Epidermal melanocyte (primary cell): Measurements from ENCODE around the gene MACF1.
"Not testable (repeated sequence)": the region's sequence is repeated elsewhere in the genome, so short reads cannot be mapped to it uniquely, and the experiment has no call there.

ENCODE experiments used
- DNase-seq: peaks from one replicate; pipeline ENCODE4 v3.0.0; 2011; ENCODE audit warnings: low spot score; ENCODE audit not compliant: insufficient read length

The MACF1 gene

DNA sequence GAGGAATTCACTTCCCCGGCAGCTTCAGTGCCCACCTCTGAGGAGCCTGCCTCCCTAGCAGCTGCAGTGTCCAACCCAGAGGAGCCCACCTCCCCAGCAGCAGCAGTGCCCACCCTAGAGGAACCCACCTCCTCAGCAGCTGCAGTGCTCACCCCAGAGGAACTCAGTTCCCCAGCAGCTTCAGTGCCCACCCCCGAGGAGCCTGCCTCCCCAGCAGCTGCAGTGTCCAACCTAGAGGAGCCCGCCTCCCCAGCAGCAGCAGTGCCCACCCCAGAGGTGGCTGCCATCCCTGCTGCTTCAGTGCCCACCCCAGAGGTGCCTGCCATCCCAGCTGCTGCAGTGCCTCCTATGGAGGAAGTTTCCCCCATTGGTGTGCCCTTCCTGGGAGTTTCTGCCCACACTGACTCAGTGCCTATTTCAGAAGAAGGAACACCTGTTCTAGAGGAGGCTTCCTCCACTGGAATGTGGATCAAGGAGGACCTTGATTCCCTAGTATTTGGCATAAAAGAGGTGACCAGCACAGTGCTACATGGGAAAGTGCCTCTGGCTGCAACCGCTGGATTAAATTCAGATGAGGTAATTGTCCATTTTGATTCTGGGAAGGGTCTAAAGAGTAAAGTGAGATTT is 209.5 kb downstream of the MACF1 start:
- DNase-seq = no peak

DNA sequence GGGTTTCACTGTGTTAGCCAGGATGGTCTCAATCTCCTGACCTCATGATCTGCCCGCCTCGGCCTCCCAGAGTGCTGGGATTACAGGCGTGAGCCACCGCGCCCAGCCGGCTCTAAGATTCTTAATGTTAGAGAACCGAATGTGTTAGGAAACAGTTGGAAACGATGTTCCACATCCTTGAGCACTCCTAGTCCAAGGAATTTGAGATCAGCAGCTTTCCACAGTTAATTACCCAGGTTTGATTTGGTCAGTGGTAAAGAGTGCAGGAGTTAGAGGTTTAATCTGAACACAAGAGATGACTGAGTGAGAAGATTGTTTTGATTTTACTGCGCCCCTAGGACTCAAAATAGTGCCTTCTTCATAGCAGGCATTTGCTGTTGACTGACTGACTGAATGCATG is 211.1 kb downstream of the MACF1 start:
- no peak for DNase-seq

DNA sequence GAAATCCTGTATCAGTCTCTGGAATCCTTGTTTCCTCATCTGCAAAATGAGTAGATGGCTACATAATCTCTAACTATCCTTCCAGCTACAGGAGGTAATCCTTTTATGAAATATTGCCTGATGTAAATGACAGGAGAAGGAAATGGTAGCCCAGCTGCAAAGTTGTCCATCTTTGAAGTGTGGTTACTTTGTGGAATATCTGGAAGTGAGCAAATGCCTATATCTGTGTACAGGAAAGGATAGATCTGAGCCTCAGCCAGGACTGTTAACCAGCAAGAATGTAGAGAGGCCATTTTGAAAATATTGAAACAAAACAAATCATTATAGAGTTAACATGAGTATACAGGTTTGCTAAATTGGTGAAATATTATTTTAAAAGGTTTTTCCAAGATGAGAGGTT is 212.1 kb downstream of the MACF1 start:
- DNase-seq = no peak

DNA sequence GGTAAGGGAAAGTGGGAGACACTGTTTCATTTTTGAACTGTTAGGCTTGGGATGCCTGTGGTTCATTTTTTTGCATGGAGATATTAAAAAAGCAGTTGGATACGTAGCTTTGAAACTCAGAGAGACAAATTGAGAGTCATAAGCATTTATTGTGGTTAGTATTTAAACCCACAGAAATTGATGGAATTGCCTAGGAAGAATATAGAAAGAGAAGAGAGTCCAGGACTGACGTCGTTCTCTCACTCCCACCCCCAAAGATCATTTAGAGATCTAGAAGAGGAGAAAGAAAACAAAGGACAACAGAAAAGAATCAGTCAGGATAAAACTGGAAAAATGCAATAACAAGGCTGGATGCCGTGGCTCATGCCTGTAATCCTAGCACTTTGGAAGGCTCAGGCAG is 213.7 kb downstream of the MACF1 start:
- DNase-seq = no peak

DNA sequence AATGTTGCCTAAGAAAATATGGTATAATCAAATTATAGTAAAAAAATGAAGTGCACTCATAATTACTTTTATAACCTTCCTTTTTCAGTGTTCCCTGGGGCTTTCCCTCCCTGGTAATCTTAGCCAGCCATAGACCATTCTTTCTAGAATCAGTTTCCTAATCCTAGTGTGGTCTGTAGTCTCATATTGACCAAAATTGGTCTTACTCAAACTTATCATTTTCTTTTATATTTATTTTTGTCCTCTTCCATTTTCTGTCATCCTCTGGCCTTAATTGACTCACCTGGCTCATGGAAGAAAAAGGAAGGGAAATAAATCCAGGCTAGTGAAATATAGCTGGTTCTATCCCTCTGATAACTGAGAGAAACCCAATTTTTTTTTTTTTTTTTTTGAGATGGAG is 216.0 kb downstream of the MACF1 start:
- DNase-seq = no peak

DNA sequence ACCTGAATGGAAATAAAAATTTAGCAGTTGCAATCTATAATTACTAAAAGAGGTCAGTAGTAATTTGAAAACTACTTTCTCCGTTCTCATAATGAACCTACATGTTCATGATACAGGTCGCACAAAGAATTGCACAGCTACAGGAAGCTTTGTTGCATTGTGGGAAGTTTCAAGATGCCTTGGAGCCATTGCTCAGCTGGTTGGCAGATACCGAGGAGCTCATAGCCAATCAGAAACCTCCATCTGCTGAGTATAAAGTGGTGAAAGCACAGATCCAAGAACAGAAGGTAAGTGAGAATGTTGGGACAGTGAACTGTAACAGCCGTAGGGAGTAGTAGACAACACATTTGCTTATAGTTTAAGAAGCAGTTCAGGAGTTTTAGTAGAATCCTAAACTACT is 218.1 kb downstream of the MACF1 start:
- no peak for DNase-seq

DNA sequence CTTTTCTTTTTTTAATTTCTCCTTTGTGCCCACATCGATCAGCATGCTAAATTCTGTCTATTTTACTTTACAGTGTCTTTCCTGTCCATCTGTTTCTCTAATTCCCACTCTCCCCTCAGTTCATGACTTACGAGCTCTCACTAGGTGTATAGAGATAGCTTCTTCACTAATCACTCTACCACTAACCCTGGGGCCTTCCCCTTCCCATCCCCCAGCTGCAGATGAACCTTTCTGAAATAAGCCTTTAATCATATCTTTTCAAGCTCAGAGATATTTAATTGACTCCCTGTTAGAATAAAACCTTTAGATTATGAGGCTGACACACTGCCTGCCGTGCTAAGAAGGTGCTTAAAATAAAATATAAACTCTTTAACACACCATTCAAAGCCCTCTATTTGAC is 220.7 kb downstream of the MACF1 start:
- DNase-seq = no peak

DNA sequence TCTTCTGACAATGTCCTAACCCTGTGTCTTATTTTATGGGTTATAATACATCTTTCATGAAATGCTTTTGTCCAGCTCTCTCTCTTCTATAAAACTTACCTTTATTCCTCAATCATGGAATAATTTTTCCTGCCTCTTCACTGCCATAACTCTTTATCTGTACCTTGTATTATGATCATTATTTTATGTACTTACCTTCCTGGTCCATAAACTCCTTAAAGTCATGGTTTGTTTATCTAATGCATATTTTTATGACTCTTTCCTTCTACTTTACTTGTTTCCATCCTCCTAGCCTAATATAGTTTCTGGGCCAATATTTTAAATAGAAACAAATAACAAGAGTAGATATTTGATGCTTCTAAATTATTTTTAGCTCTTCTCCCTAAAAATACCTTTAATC is 221.1 kb downstream of the MACF1 start:
- no peak for DNase-seq

DNA sequence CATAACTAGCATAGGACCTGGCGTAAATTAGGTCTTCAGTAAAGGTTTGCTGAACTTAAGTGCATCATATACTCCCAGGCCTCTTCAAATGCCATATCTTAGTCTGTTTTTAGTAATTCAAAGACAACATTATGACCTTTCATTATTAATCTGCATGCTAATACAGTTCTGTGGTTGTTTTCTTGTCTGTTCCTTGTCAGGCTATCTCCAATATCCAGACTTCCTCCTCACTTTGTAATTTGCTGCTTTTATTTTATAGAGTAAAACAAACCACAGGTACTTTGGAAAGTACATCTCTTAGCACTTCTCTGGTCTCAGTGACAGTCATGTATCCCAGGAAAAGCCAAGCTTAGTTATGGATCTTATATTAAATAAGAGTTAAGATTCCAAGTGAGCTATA is 221.9 kb downstream of the MACF1 start:
- DNase-seq = no peak

DNA sequence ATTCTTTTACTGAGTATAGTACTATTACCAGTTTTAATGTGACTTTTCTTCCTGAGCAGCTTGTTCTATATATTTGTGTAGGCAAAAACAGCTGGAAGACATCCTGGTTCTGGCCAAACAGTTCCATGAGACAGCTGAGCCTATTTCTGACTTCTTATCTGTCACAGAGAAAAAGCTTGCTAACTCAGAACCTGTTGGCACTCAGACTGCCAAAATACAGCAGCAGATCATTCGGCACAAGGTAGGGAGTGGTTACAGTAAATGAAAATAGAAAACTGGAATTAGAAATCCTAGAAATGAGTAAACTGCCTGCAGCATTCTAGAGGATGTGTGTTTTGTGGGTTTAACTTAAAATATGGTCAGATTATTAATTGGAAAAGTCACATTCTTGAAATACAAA is 222.9 kb downstream of the MACF1 start:
- no peak for DNase-seq

DNA sequence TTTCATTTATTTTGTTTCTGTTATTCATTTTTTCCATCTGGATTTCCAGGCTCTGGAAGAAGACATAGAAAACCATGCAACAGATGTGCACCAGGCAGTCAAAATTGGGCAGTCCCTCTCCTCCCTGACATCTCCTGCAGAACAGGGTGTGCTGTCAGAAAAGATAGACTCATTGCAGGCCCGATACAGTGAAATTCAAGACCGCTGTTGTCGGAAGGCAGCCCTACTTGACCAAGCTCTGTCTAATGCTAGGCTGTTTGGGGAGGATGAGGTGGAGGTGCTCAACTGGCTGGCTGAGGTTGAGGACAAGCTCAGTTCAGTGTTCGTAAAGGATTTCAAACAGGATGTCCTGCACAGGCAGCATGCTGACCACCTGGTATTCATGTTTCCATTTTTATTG is 223.4 kb downstream of the MACF1 start:
- no peak for DNase-seq

DNA sequence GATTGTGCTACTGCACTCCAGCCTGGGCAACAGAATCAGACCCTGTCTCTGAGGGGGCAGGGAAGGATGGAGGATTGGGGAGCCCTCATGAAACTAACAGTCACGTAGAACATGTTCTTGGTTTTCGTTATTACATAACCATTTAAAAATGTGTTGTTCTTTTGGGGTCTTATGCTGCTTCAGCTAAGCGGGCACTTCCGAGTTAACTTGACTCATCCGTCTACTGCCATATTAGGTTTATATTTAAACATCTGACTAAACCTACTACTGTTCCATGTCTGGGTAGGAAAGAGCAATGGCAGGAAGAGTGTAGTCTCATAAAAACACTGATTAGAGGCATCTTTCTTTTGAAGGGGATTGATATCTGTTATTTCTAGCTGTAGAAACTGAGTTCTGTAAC is 227.4 kb downstream of the MACF1 start:
- no peak for DNase-seq

DNA sequence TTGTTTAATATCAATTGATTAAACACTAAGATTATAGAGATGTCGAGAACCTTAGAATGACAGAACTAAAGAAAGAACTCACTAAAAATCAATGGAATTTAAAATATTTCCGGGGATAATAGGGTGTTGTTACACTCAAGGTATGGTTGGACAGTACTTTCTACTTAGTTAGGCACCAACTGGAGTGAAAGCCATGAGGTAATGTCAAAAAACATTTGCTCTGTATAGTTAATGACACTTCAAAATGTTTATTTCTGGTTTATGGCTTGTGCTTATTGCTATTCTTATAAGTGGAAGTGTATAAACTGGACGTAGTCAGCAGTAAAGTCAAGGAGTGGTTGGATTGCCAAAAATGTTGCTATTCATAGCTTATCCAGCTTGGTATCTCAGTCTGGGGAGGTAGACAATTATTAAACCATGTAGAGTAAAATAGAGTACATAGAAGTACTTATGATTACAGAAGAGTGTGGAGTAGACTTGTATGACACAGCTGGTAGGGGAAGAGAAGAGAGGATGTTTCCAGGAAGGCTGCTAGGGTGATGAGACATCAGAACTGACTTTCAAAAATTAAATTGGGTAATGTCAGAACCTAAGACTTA is 230.4 kb downstream of the MACF1 start:
- no peak for DNase-seq

DNA sequence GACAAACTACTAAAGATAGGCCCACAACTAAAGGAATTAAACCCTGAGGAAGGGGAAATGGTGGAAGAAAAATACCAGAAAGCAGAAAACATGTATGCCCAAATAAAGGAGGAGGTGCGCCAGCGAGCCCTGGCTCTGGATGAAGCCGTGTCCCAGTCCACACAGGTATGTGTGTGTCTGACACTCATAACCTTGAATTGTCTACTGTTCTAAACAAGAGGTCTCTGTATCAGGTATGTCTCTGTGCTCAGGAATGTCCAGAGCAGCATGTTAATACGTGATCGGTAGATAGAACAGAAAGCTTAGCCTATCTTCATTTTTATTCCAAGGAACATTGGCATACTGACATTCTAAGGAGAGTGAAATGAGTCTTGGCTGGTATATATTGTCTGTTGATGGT is 231.1 kb downstream of the MACF1 start:
- no peak for DNase-seq

DNA sequence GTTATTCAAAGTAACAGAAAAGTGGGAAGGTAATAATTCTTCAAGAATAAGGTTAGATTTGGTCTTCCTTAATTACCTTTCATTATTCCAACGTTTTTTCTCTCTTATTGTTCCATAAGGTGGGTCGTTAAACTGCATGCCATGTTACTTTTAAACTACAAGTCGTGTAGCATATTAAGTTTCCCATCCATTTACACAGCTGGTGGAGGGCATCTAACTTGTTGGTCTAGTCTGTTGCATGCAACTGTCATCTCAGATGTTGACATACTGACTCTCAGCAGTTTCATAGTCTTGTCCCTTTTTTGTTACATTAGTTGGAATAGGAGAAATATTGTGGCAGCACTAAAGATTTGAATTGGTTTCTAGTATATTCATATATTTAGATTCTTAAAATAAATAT is 232.3 kb downstream of the MACF1 start:
- DNase-seq = no peak

DNA sequence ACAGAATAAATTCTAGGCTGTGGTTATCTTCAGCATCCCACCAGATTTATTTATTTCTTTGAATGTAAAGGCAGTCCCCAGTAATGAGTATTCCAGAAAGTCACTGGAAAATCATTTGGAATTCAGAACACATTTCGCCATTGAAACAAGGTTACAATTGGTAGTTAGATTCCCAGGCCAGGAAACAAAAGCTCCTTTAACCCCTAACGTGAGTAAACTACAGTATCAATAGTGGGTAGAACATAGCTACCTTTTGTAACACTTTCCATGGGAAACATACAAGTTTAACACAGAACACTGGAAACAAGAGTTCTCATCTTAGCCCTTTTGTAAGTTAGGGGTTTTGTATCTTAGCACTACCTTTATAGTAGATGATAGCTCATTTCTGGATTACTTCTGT is 233.5 kb downstream of the MACF1 start:
- no peak for DNase-seq

DNA sequence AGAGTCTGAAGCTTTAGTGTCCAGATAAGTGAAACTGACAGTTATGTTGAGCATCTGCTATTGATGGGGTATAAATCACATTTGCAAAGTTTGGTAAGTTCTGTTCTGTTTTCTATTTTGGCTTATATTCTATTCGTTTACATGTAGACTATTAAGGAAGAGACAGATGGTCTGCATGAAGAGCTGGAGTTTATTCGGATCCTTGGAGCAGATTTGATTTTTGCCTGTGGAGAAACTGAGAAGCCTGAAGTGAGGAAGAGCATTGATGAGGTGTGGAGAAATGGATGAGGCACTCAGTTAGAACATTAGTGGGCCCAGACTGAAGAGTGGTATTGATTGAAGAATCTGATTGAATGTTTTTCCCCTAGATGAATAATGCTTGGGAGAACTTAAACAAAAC is 236.4 kb downstream of the MACF1 start:
- DNase-seq = no peak

DNA sequence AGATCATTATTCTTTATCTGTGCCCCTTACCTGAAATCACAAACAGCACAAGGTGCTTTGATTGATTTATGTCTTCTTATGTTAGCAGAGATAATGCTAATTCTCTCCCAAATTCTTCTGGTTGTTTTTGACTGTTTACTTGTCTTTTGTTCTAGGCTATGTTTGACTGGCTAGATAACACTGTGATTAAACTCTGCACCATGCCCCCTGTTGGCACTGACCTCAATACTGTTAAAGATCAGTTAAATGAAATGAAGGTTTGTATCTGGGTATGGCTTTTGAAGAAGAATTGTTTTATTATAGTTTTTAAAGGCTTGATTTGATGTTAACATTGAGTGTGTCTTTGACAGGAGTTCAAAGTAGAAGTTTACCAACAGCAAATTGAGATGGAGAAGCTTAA is 237.3 kb downstream of the MACF1 start:
- no peak for DNase-seq

DNA sequence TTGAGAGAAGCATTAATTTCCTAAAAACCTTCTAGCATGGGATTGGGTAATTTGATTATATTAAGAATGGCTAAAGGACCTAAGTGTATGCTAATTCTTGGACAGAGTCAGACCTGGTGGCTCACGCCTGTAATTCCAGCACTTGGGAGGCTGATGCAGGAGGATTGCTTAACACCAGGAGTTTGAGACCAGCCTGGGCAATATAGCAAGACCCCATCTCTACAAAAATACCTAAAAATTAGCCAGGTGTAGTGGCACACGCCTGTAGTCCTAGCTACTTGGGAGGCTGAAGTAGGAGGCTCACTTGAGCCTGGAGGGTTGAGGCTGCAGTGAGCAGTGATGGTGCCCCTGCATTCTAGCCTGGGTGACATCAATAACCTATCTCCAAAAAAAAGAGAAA is 241.1 kb downstream of the MACF1 start:
- no peak for DNase-seq

DNA sequence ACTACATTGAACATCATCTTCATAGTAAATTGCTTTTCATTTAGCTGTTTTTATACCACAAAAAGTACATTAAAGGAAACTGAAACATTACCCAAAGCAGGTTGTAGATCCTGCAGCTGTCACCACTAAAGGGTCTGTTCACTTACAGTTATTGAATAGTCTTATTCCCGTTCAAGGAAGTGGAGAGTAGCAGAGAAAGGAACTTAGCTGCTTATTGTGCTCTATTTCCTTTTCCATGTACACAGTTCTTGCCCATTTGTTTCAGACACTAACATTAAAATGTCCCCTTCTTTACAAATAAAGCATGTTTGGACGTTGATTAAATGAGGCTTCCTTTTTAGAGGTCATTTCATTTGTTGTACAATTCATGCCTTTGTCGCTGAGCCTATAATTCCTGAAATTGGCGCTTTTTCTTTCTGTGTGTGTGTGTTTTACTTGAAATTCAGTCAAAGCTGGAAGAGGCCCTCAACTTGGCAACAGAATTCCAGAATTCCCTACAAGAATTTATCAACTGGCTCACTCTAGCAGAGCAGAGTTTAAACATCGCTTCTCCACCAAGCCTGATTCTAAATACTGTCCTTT is 242.6 kb downstream of the MACF1 start:
- no peak for DNase-seq

DNA sequence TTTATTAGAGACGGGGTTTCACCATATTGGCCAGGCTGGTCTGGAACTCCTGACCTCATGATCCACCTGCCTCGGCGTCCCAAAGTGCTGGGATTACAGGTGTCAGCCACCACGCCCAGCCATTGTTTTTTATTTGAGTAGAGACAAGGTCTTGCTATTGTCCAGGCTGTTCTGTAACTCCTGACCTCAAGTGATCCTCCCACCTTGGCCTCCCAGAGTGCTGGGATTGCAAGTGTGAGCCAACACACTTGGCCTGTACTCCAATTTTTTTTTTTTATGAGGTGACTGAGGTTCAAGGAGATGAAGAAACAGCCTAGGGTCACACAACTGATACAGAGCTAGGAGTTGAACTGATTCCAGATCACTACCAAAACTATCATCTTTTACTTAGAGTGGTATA is 245.5 kb downstream of the MACF1 start:
- not testable (repeated sequence) for DNase-seq

DNA sequence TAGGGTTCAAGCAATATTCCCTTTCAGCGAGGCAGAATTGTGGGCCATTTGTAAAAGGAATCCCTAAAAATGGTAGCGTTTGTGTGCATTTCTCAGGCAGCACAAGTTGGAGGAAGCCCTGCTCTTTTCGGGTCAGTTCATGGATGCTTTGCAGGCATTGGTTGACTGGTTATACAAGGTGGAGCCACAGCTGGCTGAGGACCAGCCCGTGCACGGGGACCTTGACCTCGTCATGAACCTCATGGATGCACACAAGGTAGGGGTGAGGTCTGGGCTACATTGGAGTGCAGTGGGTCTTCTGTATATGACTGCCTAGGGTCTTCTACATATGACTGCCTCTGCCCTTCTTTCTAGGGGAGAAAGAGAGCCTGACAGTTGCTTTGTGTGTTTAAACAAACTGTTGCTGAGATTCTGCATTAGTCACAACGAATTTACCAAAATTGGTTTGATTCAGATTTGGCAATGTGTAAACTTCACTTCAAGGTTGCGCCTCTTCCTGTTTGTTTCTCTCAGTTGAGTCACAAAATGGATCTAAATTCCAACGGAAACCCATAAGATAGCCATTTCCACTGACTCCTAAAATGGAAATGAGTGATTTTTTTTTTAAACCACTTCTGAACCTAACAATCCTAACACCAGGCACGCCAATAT is 246.6 kb downstream of the MACF1 start:
- DNase-seq = no peak

DNA sequence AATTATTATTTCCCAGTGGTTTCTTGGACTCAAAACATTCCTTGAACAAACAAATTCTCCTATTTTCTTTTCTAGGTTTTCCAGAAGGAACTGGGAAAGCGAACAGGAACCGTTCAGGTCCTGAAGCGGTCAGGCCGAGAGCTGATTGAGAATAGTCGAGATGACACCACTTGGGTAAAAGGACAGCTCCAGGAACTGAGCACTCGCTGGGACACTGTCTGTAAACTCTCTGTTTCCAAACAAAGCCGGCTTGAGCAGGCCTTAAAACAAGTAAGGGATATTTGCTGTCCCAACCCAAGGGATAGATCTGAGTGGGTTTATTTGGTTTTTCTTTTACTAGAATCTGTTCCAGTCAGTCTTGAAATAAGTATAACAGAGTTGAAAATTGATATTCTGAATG is 247.6 kb downstream of the MACF1 start:
- DNase-seq = no peak
